ENCODE results near the gene SREK1. TPM values are rescaled to one million over a fixed set of nuclear protein-coding genes. Genes with fewer than 3 reads are reported as not detected.
"Not testable (repeated sequence)": the region's sequence is repeated elsewhere in the genome, so short reads cannot be mapped to it uniquely, and the experiment has no call there.

SREK1 gene
- total RNA-seq, 1 donor from 2014 or later: 72.0 TPM

GRCh38 chr5:66206465-66206864 is 62.4 kb downstream of the SREK1 start:
- Mint-ChIP-seq H3K27me3 (ENCODE audit: insufficient read depth) (no peaks in the 10 kb centered on the region), H3K36me3 (ENCODE audit: low read depth) (no peaks in the 10 kb centered on the region), H3K4me3 (no peak overlapping the region), H3K27ac (no peak overlapping the region), H3K9me3 (no peaks in the 10 kb centered on the region), H3K4me1 (ENCODE audit: low read depth) (no peaks in the 10 kb centered on the region)
- intact Hi-C loops (cut with micrococcal nuclease): no loop called here
- DNase-seq (ENCODE audit: low spot score): no peak

- Mint-ChIP-seq H3K36me3 (ENCODE audit: low read depth) (no peaks in the 10 kb centered on the region), H3K4me1 (ENCODE audit: low read depth) (no peaks in the 10 kb centered on the region), H3K4me3 (no peak overlapping the region), H3K9me3 (no peaks in the 10 kb centered on the region), H3K27ac (no peak overlapping the region), H3K27me3 (ENCODE audit: insufficient read depth) (no peaks in the 10 kb centered on the region)
- no peak for DNase-seq (ENCODE audit: low spot score)
- intact Hi-C loops (cut with micrococcal nuclease): no loop called here
Measured at GRCh38 chr5:66207800-66208561, 63.9 kb downstream of the SREK1 start.

DNA sequence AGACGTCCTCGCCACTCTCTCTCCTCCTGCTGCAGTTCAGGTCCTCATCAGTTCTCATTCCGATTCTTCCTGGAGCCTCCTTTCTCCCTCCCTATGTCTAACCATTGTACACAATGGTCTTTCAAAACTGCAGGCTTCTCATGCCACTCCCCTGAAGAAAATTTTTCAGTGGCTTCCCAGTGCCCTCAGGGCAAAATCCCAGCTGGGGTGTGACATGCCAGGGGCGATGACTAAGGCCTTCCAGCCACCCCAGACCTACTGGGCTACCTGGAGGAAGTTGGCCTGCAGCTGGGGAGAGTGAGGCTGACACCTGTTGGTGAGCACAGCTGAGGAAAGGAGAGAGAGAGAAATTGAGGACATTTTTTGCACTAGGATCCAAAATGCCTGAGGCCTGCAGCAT is 65.2 kb downstream of the SREK1 start:
- H3K27me3 Mint-ChIP-seq (ENCODE audit: insufficient read depth): no peaks in the 10 kb centered on the region
- intact Hi-C loops (cut with micrococcal nuclease): no loop called here
- no peaks in the 10 kb centered on the region for H3K4me1 Mint-ChIP-seq (ENCODE audit: low read depth)
- H3K27ac Mint-ChIP-seq: no peak overlapping the region
- no peaks in the 10 kb centered on the region for H3K36me3 Mint-ChIP-seq (ENCODE audit: low read depth)
- no peak overlapping the region for H3K4me3 Mint-ChIP-seq
- no peak for DNase-seq (ENCODE audit: low spot score)
- no peaks in the 10 kb centered on the region for H3K9me3 Mint-ChIP-seq

DNA sequence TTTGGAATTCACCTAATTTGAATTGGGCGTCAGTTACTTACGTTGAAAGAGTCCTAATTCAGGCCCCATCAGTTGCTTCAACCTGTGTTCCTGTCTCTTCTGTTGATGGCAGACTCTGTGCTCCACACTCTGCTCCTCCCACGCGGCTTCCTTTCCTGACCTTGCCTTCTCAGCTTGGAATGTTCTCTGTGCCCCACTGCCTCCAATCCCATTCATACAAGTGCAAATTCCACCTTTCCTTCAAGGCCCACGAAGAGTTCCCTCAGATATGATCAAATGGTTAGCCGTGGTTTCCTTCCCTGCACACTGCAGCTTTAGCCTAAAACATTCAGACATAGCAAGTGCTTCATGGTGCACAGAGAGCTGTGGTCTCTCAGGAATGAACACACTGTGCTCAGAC is 65.7 kb downstream of the SREK1 start:
- no peaks in the 10 kb centered on the region for H3K36me3 Mint-ChIP-seq (ENCODE audit: low read depth)
- H3K9me3 Mint-ChIP-seq: no peaks in the 10 kb centered on the region
- no peaks in the 10 kb centered on the region for H3K27me3 Mint-ChIP-seq (ENCODE audit: insufficient read depth)
- intact Hi-C loops (cut with micrococcal nuclease): no loop called here
- no peak overlapping the region for H3K27ac Mint-ChIP-seq
- no peak for DNase-seq (ENCODE audit: low spot score)
- no peaks in the 10 kb centered on the region for H3K4me1 Mint-ChIP-seq (ENCODE audit: low read depth)
- H3K4me3 Mint-ChIP-seq: no peak overlapping the region

- H3K36me3 Mint-ChIP-seq (ENCODE audit: low read depth): no peaks in the 10 kb centered on the region
- intact Hi-C loops (cut with micrococcal nuclease): no loop called here
- H3K27ac Mint-ChIP-seq: no peak overlapping the region
- no peaks in the 10 kb centered on the region for H3K4me1 Mint-ChIP-seq (ENCODE audit: low read depth)
- H3K9me3 Mint-ChIP-seq: no peaks in the 10 kb centered on the region
- DNase-seq (ENCODE audit: low spot score): no peak
- peaks cover 6% of the 10 kb centered on the region for H3K27me3 Mint-ChIP-seq (ENCODE audit: insufficient read depth)
- H3K4me3 Mint-ChIP-seq: no peak overlapping the region
Measured at GRCh38 chr5:66213533-66213932, 69.4 kb downstream of the SREK1 start.

- no peak overlapping the region for H3K27ac Mint-ChIP-seq
- no peak overlapping the region for H3K4me3 Mint-ChIP-seq
- intact Hi-C loops (cut with micrococcal nuclease): no loop called here
- no peaks in the 10 kb centered on the region for H3K9me3 Mint-ChIP-seq
- H3K27me3 Mint-ChIP-seq (ENCODE audit: insufficient read depth): peaks cover 3% of the 10 kb centered on the region
- no peaks in the 10 kb centered on the region for H3K36me3 Mint-ChIP-seq (ENCODE audit: low read depth)
- no peak for DNase-seq (ENCODE audit: low spot score)
- H3K4me1 Mint-ChIP-seq (ENCODE audit: low read depth): no peaks in the 10 kb centered on the region
Measured at GRCh38 chr5:66222455-66222854, 78.4 kb downstream of the SREK1 start.

DNA sequence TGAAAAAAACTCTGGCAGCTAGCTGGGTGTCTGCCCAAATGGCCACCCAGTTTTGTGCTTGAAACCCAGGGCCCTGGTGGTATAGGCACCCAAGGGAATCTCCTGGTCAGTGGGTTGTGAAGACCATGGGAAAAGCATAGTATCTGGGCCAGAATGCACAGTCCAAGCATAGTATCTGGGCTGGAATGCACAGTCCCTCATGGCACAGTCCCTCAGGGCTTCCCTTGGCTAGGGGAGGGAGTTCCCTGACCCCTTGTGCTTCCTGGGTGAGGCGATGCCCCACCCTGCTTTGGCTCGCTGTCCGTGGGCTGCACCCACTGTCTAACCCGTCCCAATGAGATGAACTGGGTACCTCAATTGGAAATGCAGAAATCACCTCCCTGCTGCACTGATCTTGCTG is 78.8 kb downstream of the SREK1 start:
- H3K36me3 Mint-ChIP-seq (ENCODE audit: low read depth); H3K4me1 Mint-ChIP-seq (ENCODE audit: low read depth); H3K27me3 Mint-ChIP-seq (ENCODE audit: insufficient read depth); H3K9me3 Mint-ChIP-seq; H3K27ac Mint-ChIP-seq; intact Hi-C loops (cut with micrococcal nuclease); H3K4me3 Mint-ChIP-seq; DNase-seq (ENCODE audit: low spot score): not testable (repeated sequence)

- intact Hi-C loops (cut with micrococcal nuclease): no loop called here
- Mint-ChIP-seq H3K27me3 (ENCODE audit: insufficient read depth) (no peaks in the 10 kb centered on the region), H3K27ac (no peak overlapping the region), H3K4me1 (ENCODE audit: low read depth) (no peaks in the 10 kb centered on the region), H3K36me3 (ENCODE audit: low read depth) (no peaks in the 10 kb centered on the region), H3K4me3 (no peak overlapping the region), H3K9me3 (no peaks in the 10 kb centered on the region)
- no peak for DNase-seq (ENCODE audit: low spot score)
Measured at GRCh38 chr5:66223637-66224036, 79.5 kb downstream of the SREK1 start.

DNA sequence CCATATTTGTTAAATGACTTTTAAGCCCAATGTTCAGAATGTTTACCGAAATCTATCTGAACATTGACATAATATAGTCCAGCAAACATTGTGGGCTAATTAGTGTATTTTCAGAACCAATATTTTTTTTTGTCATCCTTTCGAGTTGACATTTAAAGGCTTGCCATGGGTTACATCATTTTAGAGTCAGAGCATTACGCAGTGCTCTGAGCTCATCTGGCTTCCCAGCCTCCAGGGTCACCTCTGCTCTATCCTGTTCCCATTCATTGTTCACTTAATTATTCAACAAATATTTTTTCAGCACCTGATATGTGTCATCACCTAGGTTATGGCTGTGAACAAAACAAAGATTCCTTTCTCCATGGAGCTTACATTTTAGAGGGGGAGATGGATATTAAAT is 80.2 kb downstream of the SREK1 start:
- H3K4me1 Mint-ChIP-seq (ENCODE audit: low read depth): no peaks in the 10 kb centered on the region
- no peaks in the 10 kb centered on the region for H3K36me3 Mint-ChIP-seq (ENCODE audit: low read depth)
- H3K27me3 Mint-ChIP-seq (ENCODE audit: insufficient read depth): no peaks in the 10 kb centered on the region
- DNase-seq (ENCODE audit: low spot score): no peak
- no peak overlapping the region for H3K4me3 Mint-ChIP-seq
- intact Hi-C loops (cut with micrococcal nuclease): no loop called here
- H3K9me3 Mint-ChIP-seq: no peaks in the 10 kb centered on the region
- H3K27ac Mint-ChIP-seq: no peak overlapping the region

GRCh38 chr5:66224773-66225553 is 80.9 kb downstream of the SREK1 start:
- H3K36me3 Mint-ChIP-seq (ENCODE audit: low read depth): no peaks in the 10 kb centered on the region

GRCh38 chr5:66230551-66230950 is 86.5 kb downstream of the SREK1 start:
- Mint-ChIP-seq H3K4me3 (no peak overlapping the region), H3K9me3 (no peaks in the 10 kb centered on the region), H3K4me1 (ENCODE audit: low read depth) (no peaks in the 10 kb centered on the region), H3K36me3 (ENCODE audit: low read depth) (no peaks in the 10 kb centered on the region), H3K27me3 (ENCODE audit: insufficient read depth) (peaks cover 2% of the 10 kb centered on the region), H3K27ac (no peak overlapping the region)
- DNase-seq (ENCODE audit: low spot score): no peak
- intact Hi-C loops (cut with micrococcal nuclease): no loop called here

More at GRCh38 chr5:66224773-66225553, 80.9 kb downstream of the SREK1 start:
- Mint-ChIP-seq H3K27ac (no peak overlapping the region), H3K27me3 (ENCODE audit: insufficient read depth) (no peaks in the 10 kb centered on the region), H3K9me3 (no peaks in the 10 kb centered on the region), H3K4me1 (ENCODE audit: low read depth) (no peaks in the 10 kb centered on the region), H3K4me3 (no peak overlapping the region)
- intact Hi-C loops (cut with micrococcal nuclease): no loop called here
- DNase-seq (ENCODE audit: low spot score): no peak

- intact Hi-C loops (cut with micrococcal nuclease): no loop called here
- no peak for DNase-seq (ENCODE audit: low spot score)
- no peaks in the 10 kb centered on the region for H3K9me3 Mint-ChIP-seq
Measured at GRCh38 chr5:66231508-66231907, 87.4 kb downstream of the SREK1 start.

GRCh38 chr5:66232275-66232674 is 88.2 kb downstream of the SREK1 start:
- Mint-ChIP-seq H3K36me3 (ENCODE audit: low read depth) (no peaks in the 10 kb centered on the region), H3K4me1 (ENCODE audit: low read depth) (no peaks in the 10 kb centered on the region), H3K27ac (no peak overlapping the region), H3K4me3 (no peak overlapping the region), H3K9me3 (no peaks in the 10 kb centered on the region), H3K27me3 (ENCODE audit: insufficient read depth) (peaks cover 10% of the 10 kb centered on the region)
- intact Hi-C loops (cut with micrococcal nuclease): no loop called here
- DNase-seq (ENCODE audit: low spot score): no peak

More at GRCh38 chr5:66231508-66231907, 87.4 kb downstream of the SREK1 start:
- Mint-ChIP-seq H3K4me3 (no peak overlapping the region), H3K27me3 (ENCODE audit: insufficient read depth) (peaks cover 3% of the 10 kb centered on the region), H3K27ac (no peak overlapping the region), H3K4me1 (ENCODE audit: low read depth) (no peaks in the 10 kb centered on the region), H3K36me3 (ENCODE audit: low read depth) (no peaks in the 10 kb centered on the region)

Measured in activated T-helper 1 cell treated with anti-CD3 and anti-CD28 coated beads, Interleukin-12 subunit alpha, Interleukin-12 subunit beta, Interleukin-2, Interleukin-4 antibody, amounts not matched to agents 30 ng/mL and 10 ng/mL and 1 ng/mL, durations not matched to agents 14 hours and 24 hours and 36 hours (primary cell).